GM18909 (cell line): Measurements from ENCODE around the gene CDC42SE2.

Source experiments
- ATAC-seq: cut with Tn5 transposase; IDR thresholded peaks from one replicate; pipeline ENCODE4 v1.9.1; 2021; ENCODE audit warnings: mild to moderate bottlenecking; ENCODE audit not compliant: unreplicated experiment, poor library complexity

Gene CDC42SE2

GRCh38 chr5:131263648-131264450, at the start of gene CDC42SE2:
TSS of gene CDC42SE2 (plus strand) at chr5:131264053. CDS start at chr5:131359494, 95,441 bp downstream.
- peak; percentile 88 for ATAC-seq

GRCh38 chr5:131214609-131215227, 49.1 kb upstream of the CDC42SE2 start:
- ATAC-seq, result no peak

GRCh38 chr5:131217791-131218190, 46.1 kb upstream of the CDC42SE2 start:
- ATAC-seq, result no peak

GRCh38 chr5:131218392-131218791, 45.5 kb upstream of the CDC42SE2 start:
- no peak for ATAC-seq

GRCh38 chr5:131220566-131220965, 43.3 kb upstream of the CDC42SE2 start:
- ATAC-seq, result no peak

GRCh38 chr5:131221008-131221703, 42.7 kb upstream of the CDC42SE2 start:
- no peak for ATAC-seq

GRCh38 chr5:131221888-131222287, 42.0 kb upstream of the CDC42SE2 start:
- ATAC-seq, result no peak

GRCh38 chr5:131222731-131223130, 41.1 kb upstream of the CDC42SE2 start:
- ATAC-seq, result no peak

GRCh38 chr5:131223751-131224386, 40.0 kb upstream of the CDC42SE2 start:
- ATAC-seq, result no peak

- ATAC-seq, result peak; percentile 90
These were observed 39.3 kb upstream of the CDC42SE2 start for GRCh38 chr5:131224387-131225201.

- no peak for ATAC-seq
These were observed 38.4 kb upstream of the CDC42SE2 start for GRCh38 chr5:131225282-131225974.

- no peak for ATAC-seq
These were observed 37.0 kb upstream of the CDC42SE2 start for GRCh38 chr5:131226899-131227298.

- no peak for ATAC-seq
These were observed 35.2 kb upstream of the CDC42SE2 start for GRCh38 chr5:131228646-131229045.

- ATAC-seq, result no peak
These were observed 34.2 kb upstream of the CDC42SE2 start for GRCh38 chr5:131229623-131230022.

- peak; percentile 80 for ATAC-seq
These were observed 33.4 kb upstream of the CDC42SE2 start for GRCh38 chr5:131230406-131230805.

GRCh38 chr5:131239686-131240085, 24.2 kb upstream of the CDC42SE2 start:
- no peak for ATAC-seq

GRCh38 chr5:131242728-131243255, 21.1 kb upstream of the CDC42SE2 start:
- ATAC-seq, result no peak

- ATAC-seq, result peak; percentile 65
These were observed 18.5 kb upstream of the CDC42SE2 start for GRCh38 chr5:131245312-131245711.

GRCh38 chr5:131245948-131246347, 17.9 kb upstream of the CDC42SE2 start:
- no peak for ATAC-seq
